ENCODE measurements around the gene CALR3.

Gene CALR3

DNA sequence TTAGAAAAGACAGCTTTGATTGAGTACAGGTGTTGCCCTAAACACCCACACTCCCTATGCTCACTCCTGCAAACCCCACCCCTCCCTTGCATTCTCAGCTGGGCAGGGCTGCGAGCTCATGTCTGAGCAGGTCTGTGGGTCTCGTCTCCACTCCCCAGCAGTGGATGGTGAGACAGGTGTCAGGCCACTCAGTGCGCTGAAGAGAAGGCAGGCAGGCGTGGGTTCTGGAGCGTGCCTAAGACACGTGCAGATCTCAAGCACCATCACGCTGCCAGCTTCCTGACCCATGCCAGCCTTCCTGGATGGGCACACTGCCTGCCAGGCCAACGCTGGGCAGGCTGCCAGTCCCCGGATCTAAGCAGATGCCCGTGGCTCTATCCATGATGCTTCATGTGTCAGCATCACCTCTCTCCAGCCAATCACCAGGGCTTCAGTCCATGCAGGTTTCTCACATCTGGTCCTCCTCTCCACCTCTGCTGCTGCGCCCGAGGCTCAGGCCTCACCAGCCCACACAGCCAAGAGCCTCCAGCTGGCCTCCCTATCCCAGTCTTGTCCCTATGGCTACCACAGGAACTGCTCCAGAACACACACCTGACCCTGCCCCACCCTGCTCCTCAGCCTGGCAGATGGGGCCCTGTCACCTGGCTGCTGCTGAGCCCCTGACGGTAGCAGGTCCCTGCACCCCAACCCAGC, 66.8 kb downstream of the CALR3 start:
- DNase-seq (ENCODE audit: low spot score): no peak
